Endothelial cell of coronary artery (primary cell): ENCODE results near the gene DUXB. TPM values are rescaled to one million over a fixed set of nuclear protein-coding genes. Genes with fewer than 3 reads are reported as not detected.

ENCODE experiments used
- total RNA-seq: library from RNA; depleted of rRNA; stranded (reverse); fragments of >200 nt; gene quantifications from 2 replicates; pipeline ENCODE4 v1.2.3, GENCODE V29; 2014

Gene DUXB, protein sequence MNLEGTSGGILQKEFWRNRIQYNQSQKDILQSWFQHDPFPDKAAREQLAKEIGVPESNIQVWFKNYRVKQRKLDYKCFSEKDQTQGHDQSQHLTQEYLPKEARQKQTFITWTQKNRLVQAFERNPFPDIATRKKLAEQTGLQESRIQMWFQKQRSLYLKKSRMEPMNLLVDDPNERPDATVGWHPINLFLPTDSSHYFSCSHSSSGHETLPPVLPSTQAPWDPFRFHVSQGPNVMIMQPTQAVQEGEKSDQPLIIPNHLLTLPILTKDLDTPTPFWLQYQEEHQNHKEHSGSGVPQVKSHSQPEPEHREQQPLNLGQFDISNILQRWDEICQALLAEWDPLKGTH
- total RNA-seq = not detected in 2 replicates

DNA sequence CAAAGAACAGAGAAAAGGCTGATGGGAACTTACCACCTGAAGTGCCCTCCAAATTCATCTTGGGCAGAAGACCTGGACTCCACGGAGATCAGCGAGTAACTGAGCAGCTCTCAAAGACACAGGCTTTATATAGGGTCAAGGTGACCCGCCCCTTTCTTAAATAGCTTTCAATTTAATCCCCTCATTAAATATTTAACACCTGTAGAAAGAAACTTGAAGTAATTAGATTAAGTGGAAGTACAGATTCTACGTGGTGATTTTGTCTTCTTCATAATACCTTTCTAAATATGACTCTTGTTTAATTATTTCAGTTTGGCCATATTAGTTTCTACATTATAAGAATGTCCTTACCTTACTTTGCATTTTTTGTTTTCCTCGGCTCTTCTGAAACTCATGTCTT is at the start of gene DUXB:
TSS of gene DUXB (minus strand) at position 101 of the 400 bp plus-strand sequence. CDS start at position 58, 43 bp downstream.

DNA sequence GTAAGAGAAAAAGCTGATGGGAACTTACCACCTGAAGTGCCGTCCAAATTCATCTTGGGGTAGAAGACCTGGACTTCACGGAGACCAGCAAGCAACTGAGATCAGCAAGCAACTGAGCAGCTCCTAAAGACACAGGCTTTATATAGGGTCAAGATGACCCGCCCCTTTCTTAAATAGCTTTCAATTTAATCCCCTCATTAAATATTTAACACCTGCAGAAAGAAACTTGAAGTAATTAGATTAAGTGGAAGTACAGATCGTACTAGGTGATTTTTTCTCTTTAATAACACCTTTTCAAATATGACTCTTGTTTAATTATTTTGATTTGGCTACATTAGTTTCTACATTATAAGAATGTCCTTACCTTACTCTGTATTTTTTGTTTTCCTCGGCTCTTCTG is 25.1 kb upstream of the DUXB start, which contains the start of gene CPHXL:
TSS of gene CPHXL (minus strand) at position 101 of the 400 bp plus-strand sequence. CDS start at position 53, 48 bp downstream.

DNA sequence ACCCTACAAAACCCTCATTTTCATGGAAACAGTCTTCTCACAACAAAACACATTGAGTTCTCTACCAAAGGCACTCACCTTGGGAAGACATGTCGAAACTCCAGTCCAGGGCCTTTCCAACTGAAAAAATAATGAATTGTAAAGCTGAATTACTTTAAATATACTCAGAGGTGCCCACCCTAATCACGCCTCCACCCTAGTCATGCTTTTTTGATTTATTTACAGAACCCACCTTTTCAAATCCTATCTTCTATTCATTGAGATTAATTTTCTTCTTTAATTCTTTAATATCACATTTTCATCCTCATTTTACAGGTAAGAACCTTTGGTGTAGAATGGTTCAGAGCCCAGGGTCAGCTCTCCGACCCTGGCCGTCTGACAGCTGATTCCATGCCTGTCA is 24.4 kb downstream of the DUXB start, which contains the start of gene CPHXL2:
TSS of gene CPHXL2 (minus strand) at position 101 of the 400 bp plus-strand sequence. CDS start at position 91, 10 bp downstream.

DNA sequence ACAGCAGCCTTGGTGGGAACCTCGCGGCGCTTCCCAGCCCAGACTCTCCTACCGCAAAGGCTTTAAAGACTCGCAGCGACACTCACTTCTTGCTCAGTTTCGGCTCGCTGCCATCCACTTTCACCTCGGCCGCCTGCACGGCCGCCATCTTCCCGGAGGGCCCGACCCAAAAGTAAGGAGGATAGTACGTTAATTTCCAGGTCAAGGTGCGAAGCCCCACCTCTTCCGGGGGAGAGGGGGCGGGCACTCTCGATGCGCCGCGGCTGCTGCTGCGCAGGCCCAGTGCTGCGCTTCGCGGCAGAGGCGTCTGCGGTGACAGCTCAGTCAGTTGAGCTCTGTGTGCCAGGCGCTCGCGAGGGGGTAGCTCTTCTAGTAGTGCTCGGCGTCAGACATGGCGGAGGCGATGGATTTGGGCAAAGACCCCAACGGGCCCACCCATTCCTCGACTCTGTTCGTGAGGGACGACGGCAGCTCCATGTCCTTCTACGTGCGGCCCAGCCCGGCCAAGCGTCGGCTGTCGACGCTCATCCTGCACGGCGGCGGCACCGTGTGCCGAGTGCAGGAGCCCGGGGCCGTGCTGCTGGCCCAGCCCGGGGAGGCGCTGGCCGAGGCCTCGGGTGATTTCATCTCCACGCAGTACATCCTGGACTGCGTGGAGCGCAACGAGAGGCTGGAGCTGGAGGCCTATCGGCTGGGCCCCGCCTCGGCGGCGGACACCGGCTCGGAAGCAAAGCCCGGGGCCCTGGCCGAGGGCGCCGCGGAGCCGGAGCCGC is 53.6 kb downstream of the DUXB start, which contains the start of the genes KARS1 and TERF2IP:
TSS of gene KARS1 (minus strand) at position 174 of the 773 bp plus-strand sequence. CDS start at position 148, 26 bp downstream.
TSS of gene TERF2IP (plus strand) at position 282 of the 773 bp plus-strand sequence. CDS start at position 392, 110 bp downstream.

Other genes starting within 250 kb of the DUXB start
- 22.9 and 27.6 TPM in 2 replicates for gene TMEM170A, start 236.8 kb downstream of the DUXB start, total RNA-seq
- gene CHST6, start 206.0 kb downstream of the DUXB start, total RNA-seq = 0.38 and 0.54 TPM in 2 replicates
- not detected in 2 replicates for gene CHST5, start 165.4 kb downstream of the DUXB start, total RNA-seq
- 7.1 and 8.8 TPM in 2 replicates for gene TMEM231, start 145.2 kb downstream of the DUXB start, total RNA-seq
- 32.6 and 36.9 TPM in 2 replicates for gene GABARAPL2, start 135.1 kb downstream of the DUXB start, total RNA-seq
- gene ADAT1, start 78.2 kb downstream of the DUXB start, total RNA-seq = 39.5 and 43.5 TPM in 2 replicates
- gene KARS1, start 53.8 kb downstream of the DUXB start, total RNA-seq = 181 and 183 TPM in 2 replicates
- 35.5 and 44.7 TPM in 2 replicates for gene TERF2IP, start 53.7 kb downstream of the DUXB start, total RNA-seq
- gene CPHXL2, start 24.5 kb downstream of the DUXB start, total RNA-seq = not detected in 2 replicates
- gene CPHXL, start 25.0 kb upstream of the DUXB start, total RNA-seq = not detected in 2 replicates